CD14-positive monocyte (primary cell): ENCODE data around the gene DTL. TPM values are rescaled to one million over a fixed set of nuclear protein-coding genes. Genes with fewer than 3 reads are reported as not detected.

ENCODE experiments used
- DNase-seq, 3 donors: peaks; one replicate each; pipeline ENCODE4 v3.0.0-alpha.2; 2011 to 2022
- H2AFZ ChIP-seq: 2 replicates; pipeline ENCODE4 v1.6.0; 2012; ENCODE audit warnings: mild to moderate bottlenecking, low read depth, low read length, inconsistent platforms; ENCODE audit not compliant: insufficient read depth, poor library complexity, severe bottlenecking
- H3K27ac ChIP-seq, 2 donors: 1 replicate in 1 of 2; 2 replicates in 1 of 2; pipeline ENCODE4 v1.5.1; 2012 to 2013; ENCODE audit warnings: low read length in 2 of 2, control low read depth in 1 of 2, inconsistent platforms in 1 of 2, low read depth in 1 of 2, mild to moderate bottlenecking in 1 of 2
- H3K27me3 ChIP-seq, 2 donors: one replicate each; pipeline versions ENCODE4 v1.6.0 to v1.6.1; 2011 to 2013; ENCODE audit warnings: low read length in 2 of 2; ENCODE audit not compliant: control insufficient read depth in 2 of 2, insufficient read depth in 2 of 2
- H3K36me3 ChIP-seq, 2 donors: replicated peaks in 1 of 2; 1 replicate in 1 of 2; 2 replicates in 1 of 2; pipeline versions ENCODE4 v1.5.1 to v1.6.1; 2012 to 2013; ENCODE audit warnings: low read length in 2 of 2, control low read depth in 1 of 2, inconsistent platforms in 1 of 2, mild to moderate bottlenecking in 1 of 2; ENCODE audit not compliant: insufficient read depth in 2 of 2, control insufficient read depth in 1 of 2
- H3K4me1 ChIP-seq, 2 donors: 1 replicate in 1 of 2; 2 replicates in 1 of 2; pipeline versions ENCODE4 v1.5.1 to v1.6.1; 2012 to 2013; ENCODE audit warnings: low read length in 2 of 2, control low read depth in 1 of 2, inconsistent platforms in 1 of 2, mild to moderate bottlenecking in 1 of 2, moderate library complexity in 1 of 2; ENCODE audit not compliant: insufficient read depth in 2 of 2, control insufficient read depth in 1 of 2
- H3K4me2 ChIP-seq: replicated peaks from 2 replicates; pipeline ENCODE3; 2012; ENCODE audit warnings: low read length, moderate library complexity, mild to moderate bottlenecking; ENCODE audit not compliant: poor library complexity, severe bottlenecking; ENCODE audit errors: extremely low read depth
- H3K4me3 ChIP-seq, 3 experiments: fragments of 200-600 bp in 1 of 3; sonication (generic) in 1 of 3; replicated peaks in 1 of 3; 1 replicate in 2 of 3; 2 replicates in 1 of 3; pipeline ENCODE4 v1.5.1; 2011 to 2013; ENCODE audit warnings: low read length in 3 of 3, mild to moderate bottlenecking in 3 of 3, control low read depth in 2 of 3, low read depth in 2 of 3, inconsistent platforms in 1 of 3, moderate library complexity in 1 of 3
- H3K79me2 ChIP-seq: 2 replicates; pipeline ENCODE4 v1.6.0; 2012; ENCODE audit warnings: mild to moderate bottlenecking, control low read depth, inconsistent platforms, low read length, moderate library complexity; ENCODE audit not compliant: insufficient read depth
- H3K9ac ChIP-seq: 2 replicates; pipeline ENCODE4 v1.6.0; 2017; ENCODE audit warnings: low read length, mild to moderate bottlenecking; ENCODE audit not compliant: insufficient read depth, poor library complexity, severe bottlenecking
- H3K9me3 ChIP-seq, 2 donors: replicated peaks in 1 of 2; 1 replicate in 1 of 2; 2 replicates in 1 of 2; pipeline versions ENCODE4 v1.5.1 to v1.6.1; 2012 to 2013; ENCODE audit warnings: low read length in 2 of 2, control low read depth in 1 of 2; ENCODE audit not compliant: control insufficient read depth in 1 of 2, insufficient read depth in 1 of 2
- H4K20me1 ChIP-seq: 2 replicates; pipeline ENCODE4 v1.6.0; 2012; ENCODE audit warnings: mild to moderate bottlenecking, low read length, control low read depth, moderate library complexity; ENCODE audit not compliant: insufficient read depth
- H3K27ac Mint-ChIP-seq, 7 donors: one replicate each; pipeline ENCODE4 v1.8.0; 2020; ENCODE audit warnings: mild to moderate bottlenecking in 7 of 7, mixed read lengths in 7 of 7, moderate library complexity in 6 of 7, inconsistent platforms in 2 of 7
- H3K27me3 Mint-ChIP-seq, 3 donors: one replicate each; pipeline ENCODE4 v1.8.0; 2021 to 2022; ENCODE audit warnings: low read depth in 3 of 3, mild to moderate bottlenecking in 3 of 3, mixed read lengths in 3 of 3, moderate library complexity in 3 of 3, inconsistent platforms in 1 of 3
- H3K36me3 Mint-ChIP-seq, 2 donors: one replicate each; pipeline ENCODE4 v1.8.0; 2020; ENCODE audit warnings: mixed read lengths in 2 of 2, inconsistent platforms in 1 of 2, mild to moderate bottlenecking in 1 of 2
- H3K4me1 Mint-ChIP-seq: one replicate; pipeline ENCODE4 v1.8.0; 2020; ENCODE audit warnings: mild to moderate bottlenecking, mixed read lengths
- H3K4me3 Mint-ChIP-seq, 2 donors: one replicate each; pipeline ENCODE4 v1.8.0; 2020; ENCODE audit warnings: mild to moderate bottlenecking in 2 of 2, mixed read lengths in 2 of 2, moderate library complexity in 1 of 2
- H3K9me3 Mint-ChIP-seq, 7 donors: one replicate each; pipeline ENCODE4 v1.8.0; 2020 to 2022; ENCODE audit warnings: mixed read lengths in 7 of 7, mild to moderate bottlenecking in 6 of 7, moderate library complexity in 6 of 7, inconsistent platforms in 2 of 7
- CTCF ChIP-seq: fragments of 200-600 bp; IDR thresholded peaks from one replicate; pipeline ENCODE4 v1.8.0; 2022; ENCODE audit warnings: antibody characterized with exemption, mild to moderate bottlenecking
- WGBS: methylation state at CpG from one replicate; pipeline ENCODE4 v1.1.5; 2013; ENCODE audit warnings: missing lambda C conversion rate; ENCODE audit not compliant: insufficient coverage; 5-methylcytosine and 5-hydroxymethylcytosine counted together
- intact Hi-C, 2 donors: fragments of 100-400 bp; cut with micrococcal nuclease; formaldehyde crosslinking; loops; one replicate each; pipeline versions ENCODE4 v1.15.0 to v1.15.1; 2023
- polyA plus RNA-seq, 3 donors: library from polyadenylated mRNA; depleted of rRNA in 1 of 3; unstranded in 2 of 3; stranded (reverse) in 1 of 3; fragments of 300-500 nt in 2 of 3; fragments of >200 nt in 1 of 3; fragmentation: Illumina TruSeq in 2 of 3; gene quantifications; 1 replicate in 2 of 3; 2 replicates in 1 of 3; pipeline ENCODE4 v1.2.3, GENCODE V29; 2012 to 2021

The DTL gene
- polyA plus RNA-seq, 3 donors = not detected

GRCh38 chr1:212078826-212079225 lies 43.3 kb downstream of the DTL start:
- no peak overlapping the region for H3K4me2 ChIP-seq
- no peaks in the 10 kb centered on the region for H3K4me1 ChIP-seq
- H3K9me3 ChIP-seq = no peaks in the 10 kb centered on the region
- no peaks in the 10 kb centered on the region for H4K20me1 ChIP-seq
- Mint-ChIP-seq H3K4me3 (no peak overlapping the region), H3K27me3 (no peaks in the 10 kb centered on the region), H3K4me1 (no peaks in the 10 kb centered on the region), H3K9me3 (no peaks in the 10 kb centered on the region), H3K27ac (no peak overlapping the region), H3K36me3 (peaks cover 18 to 19% of the 10 kb centered on the region in 2 donors)
- no peak overlapping the region for H3K4me3 ChIP-seq
- WGBS = 92% methylated on average over 2 of the region's 2 CpGs
- no peak overlapping the region for H3K9ac ChIP-seq
- peaks cover 7 to 48% of the 10 kb centered on the region in 2 donors for H3K36me3 ChIP-seq
- no peak for TF ChIP-seq CTCF
- intact Hi-C loops = no loop called here
- DNase-seq = no peak
- H3K79me2 ChIP-seq = no peaks in the 10 kb centered on the region
- no peak overlapping the region for H3K27ac ChIP-seq
- no peaks in the 10 kb centered on the region for H3K27me3 ChIP-seq
- no peak overlapping the region for H2AFZ ChIP-seq

GRCh38 chr1:212082765-212083406 lies 47.3 kb downstream of the DTL start:
- H3K27ac Mint-ChIP-seq = no peak overlapping the region

More at GRCh38 chr1:212082765-212083406, 47.3 kb downstream of the DTL start:
- no peak for DNase-seq
- no peak overlapping the region for H3K4me3 Mint-ChIP-seq
- peaks cover 5% of the 10 kb centered on the region for H3K79me2 ChIP-seq
- no peaks in the 10 kb centered on the region for H4K20me1 ChIP-seq
- no peaks in the 10 kb centered on the region for H3K9me3 ChIP-seq
- H3K36me3 Mint-ChIP-seq = peaks cover 14 to 21% of the 10 kb centered on the region in 2 donors
- WGBS = no CpG with 5 or more reads among the region's 2 CpGs
- no peaks in the 10 kb centered on the region for H3K27me3 Mint-ChIP-seq
- intact Hi-C loops = no loop called here
- H3K9me3 Mint-ChIP-seq = no peaks in the 10 kb centered on the region
- no peaks in the 10 kb centered on the region for H3K4me1 Mint-ChIP-seq
- H3K4me2 ChIP-seq = no peak overlapping the region
- H3K4me3 ChIP-seq = no peak overlapping the region
- TF ChIP-seq CTCF = no peak
- no peak overlapping the region for H3K9ac ChIP-seq
- no peak overlapping the region for H3K27ac ChIP-seq
- H3K36me3 ChIP-seq = peaks cover 7 to 58% of the 10 kb centered on the region in 2 donors
- H2AFZ ChIP-seq = no peak overlapping the region
- H3K4me1 ChIP-seq = no peaks in the 10 kb centered on the region
- H3K27me3 ChIP-seq = no peaks in the 10 kb centered on the region
